Stimulated activated CD4-positive, alpha-beta T cell treated with anti-CD3 and anti-CD28 coated beads, Interleukin-2, amount 100 ng/mL, for 4 hours (primary cell): ENCODE data around the gene APEH.
"Not testable (repeated sequence)": the region's sequence is repeated elsewhere in the genome, so short reads cannot be mapped to it uniquely, and the experiment has no call there.

ENCODE experiments used
- DNase-seq: peaks from one replicate; pipeline ENCODE4 v3.0.0-alpha.2; 2020; ENCODE audit warnings: low read depth

APEH gene

DNA sequence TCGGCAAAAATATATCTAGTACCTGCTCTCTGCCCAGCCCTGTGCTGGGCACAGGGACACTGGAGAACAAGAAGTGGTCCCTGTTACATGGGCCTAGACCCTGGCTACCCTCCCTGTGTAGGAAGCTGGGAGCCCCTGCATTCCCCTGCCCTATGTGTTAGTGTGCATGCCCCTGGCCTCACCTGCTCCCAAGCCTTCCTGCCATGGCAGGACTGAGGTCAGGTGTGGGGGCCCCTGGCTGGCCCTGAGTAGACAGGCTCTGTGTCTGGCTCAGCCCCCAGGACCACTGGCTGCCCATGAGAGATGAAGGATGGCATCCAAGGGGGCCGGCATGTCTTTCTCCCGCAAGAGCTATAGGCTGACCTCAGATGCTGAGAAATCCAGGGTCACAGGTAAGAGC, 16.7 kb downstream of the APEH start:
- not testable (repeated sequence) for DNase-seq

DNA sequence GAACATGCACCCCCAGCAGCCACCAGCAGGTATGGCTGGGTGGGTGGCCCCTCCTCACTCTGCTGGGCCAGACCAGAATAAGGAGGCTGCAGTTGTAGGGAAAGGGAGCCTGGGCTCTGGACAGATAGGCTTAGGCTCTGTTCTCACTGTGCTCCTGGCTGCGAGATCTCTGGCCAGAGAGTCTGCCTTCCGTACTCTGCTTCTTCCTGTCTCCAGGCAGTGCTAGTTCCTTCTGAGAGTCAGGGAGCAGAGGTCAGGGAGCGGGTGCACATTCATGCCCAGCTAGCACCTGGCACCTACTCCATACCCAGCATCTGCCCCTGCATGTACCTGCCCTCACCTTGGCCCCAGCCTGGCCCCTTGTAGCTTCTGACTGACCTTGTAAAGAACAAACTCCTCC, 17.3 kb downstream of the APEH start:
- DNase-seq, result not testable (repeated sequence)

DNA sequence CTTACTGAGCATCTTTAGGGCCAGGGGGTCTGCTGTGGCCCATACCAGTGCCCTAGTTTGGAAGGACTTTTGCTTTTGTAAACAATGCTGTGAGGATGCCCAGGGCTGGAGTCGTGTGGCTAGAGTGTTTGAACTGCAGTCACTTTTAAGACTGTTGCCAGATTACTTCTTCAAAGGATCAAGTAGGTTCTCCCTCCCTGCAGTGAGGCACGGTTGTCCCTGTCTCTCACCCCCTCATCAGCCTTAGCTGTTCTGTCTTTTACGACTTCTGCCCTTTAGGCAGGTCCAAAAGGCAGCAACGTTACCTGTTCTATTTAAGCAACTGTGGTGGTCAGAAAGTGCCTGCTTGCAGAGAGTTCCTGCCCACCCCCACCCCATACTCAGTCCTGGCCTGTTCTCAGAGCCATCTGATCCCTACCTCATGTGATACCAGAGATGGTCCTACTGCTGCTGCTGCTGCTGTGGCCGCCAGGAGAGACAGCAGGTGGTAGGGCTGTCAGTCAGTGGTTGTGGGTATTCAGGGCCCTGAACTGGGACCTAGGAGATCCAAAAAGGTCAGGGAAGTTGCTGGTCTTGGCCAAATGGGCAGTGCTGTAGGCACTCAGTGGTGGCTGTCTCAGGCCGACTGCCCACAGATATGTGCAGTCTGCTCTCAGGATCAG, 20.4 kb downstream of the APEH start:
- not testable (repeated sequence) for DNase-seq

DNA sequence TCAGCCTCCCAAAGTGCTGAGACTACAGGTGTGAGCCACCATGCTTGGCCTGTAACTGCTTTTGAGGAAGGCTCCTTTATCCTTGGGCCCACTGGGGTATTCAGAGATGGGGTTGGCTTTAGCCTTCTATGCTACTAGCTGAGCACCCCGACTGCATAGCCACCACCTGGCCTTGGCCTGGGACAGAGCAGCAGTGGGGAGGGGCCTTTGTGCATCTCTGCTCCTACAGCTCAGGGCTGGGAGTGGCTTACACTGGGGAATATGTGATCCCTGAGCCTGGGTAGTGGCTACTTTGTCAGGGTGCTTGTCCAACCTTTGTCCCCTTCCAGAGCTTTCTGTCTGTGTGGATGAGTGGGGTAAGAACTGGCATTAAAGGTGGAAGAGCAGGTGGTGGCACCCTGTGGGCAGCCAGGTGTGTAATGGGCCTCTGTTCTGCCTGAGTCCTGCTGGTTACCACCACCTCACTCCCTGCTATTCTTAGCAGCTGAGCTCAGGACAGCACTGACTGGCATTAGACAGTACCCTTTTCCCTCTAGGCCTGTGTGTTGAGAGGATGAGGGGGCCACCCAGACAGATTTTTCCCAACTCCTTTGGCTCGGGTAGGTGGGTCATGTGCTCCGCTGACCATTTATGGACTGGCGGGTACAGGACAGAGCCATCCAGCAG, 21.3 kb downstream of the APEH start:
- not testable (repeated sequence) for DNase-seq

- no peak for DNase-seq
Observed at GRCh38 chr3:49699281-49699979, 25.3 kb downstream of the APEH start.

GRCh38 chr3:49700014-49700413, 25.9 kb downstream of the APEH start:
- no peak for DNase-seq

DNA sequence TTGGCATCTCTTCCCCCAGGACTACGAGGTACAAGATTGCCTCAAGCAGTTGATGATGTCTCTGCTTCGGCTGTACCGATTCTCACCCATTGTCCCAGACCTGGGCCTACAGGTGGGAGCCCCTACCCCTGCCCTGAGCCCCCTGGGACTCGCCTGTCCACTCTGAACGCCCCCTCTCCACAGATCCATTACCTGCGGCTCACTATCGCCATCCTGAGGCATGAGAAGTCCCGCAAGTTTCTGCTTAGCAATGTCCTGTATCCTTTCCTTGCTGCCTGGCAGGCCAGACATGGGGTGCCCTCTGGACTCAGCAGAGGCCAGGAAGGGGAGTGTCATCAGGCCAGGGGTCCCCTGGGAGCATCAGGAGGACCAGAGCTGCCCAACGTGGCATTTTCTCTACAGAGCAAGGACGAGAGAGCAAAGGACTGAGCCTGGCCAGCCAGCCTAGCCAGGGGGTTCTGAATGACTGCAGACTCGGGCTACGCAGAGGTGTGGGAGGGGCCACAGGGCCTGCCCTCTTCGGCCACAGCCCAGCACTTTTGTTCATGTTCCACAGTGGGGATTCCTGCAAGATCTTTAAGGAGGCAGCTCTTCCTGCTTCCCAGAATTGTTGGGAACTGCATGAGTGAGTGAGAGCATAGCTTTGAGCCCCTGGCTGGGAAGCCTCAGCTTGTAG, 26.4 kb downstream of the APEH start:
- no peak for DNase-seq

GRCh38 chr3:49701388-49702077, 27.4 kb downstream of the APEH start:
- no peak for DNase-seq

DNA sequence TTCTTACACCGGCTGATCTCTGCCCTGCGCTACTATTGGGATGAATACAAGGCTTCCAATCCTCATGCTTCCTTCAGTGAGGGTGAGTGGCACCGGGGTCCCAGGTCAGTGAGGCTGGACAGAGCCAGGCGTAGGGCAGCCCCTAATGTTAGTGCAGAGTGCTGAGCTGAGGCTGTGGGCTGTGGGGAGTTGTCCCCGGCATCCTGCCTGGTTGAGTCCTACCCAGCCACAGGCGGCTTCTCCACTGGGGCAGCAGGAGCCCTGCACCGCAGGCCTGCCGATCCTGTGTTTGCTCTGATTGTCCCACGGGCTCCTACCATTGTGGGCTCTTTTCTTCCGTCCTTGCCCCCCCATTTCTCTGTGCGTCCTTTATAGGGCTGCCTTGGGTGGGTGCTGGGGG, 28.5 kb downstream of the APEH start:
- no peak for DNase-seq

DNA sequence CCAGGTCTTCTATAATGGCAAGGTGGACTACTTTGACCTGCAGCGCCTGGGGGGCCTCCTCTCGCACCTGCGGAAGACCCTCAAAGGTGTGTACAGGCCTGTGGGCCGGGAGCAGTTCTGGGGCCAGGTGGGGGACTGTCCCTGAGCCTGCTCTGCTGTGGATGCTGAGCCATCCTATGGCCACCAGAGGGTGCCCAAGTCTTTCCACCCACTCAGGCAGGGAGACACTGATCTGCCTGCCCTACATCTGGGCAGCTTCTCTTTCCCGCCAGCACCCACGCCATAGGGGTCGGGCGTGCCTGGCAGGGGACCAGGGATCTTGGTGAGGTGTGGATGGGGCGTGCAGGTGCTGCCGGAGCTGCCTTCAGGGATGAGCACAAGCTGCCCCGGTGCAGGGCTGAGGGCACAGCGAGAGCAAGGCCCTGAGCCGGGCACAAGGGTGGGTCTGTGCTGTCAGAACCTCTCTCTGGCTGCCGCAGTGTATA, 29.3 kb downstream of the APEH start:
- peak; percentile 48 for DNase-seq

- no peak for DNase-seq
Observed at GRCh38 chr3:49703956-49704355, 29.8 kb downstream of the APEH start.

DNA sequence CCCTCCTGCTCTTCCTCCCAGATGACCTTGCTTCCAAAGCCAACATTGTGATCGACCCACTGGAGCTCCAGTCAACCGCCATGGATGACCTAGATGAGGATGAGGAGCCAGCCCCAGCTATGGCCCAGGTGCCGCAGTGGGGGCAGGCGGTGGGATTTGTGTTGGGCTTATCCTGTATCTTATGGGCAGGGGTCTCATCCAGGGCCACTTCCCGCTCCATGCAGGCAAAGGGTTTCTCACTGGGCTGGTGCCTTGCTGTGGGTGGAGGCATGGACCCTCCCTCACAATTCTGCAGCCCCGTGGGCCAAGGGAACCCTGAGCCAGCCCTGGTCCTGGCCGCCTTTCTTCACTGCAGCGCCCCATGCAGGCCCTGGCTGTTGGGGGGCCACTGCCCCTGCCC, 30.5 kb downstream of the APEH start:
- DNase-seq, result no peak

DNA sequence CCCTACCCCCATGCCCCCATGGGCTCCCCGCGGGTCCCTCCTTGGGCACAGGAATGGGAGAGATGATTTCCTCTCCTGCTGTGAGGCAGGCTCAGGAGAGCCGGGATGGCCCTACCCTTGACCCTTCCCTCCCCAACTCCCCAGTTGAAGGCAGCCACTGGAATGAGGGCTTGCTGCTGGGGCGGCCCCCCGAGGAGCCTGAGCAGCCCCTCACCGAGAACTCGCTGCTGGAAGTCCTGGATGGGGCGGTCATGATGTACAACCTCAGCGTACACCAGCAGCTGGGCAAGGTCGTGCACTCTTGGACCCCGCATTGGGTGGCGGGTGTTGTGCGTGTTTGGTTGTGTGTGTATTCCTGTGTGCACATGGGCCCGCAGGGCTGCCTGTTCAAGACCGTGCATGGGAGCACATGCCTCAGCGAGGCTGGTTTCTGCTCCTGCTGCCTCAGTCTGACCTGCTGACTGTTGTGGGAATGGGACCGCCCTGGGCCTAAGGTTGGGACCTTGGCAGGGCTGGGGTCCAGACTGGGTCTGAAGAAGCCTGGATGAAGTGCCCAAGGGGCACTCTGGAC, 31.3 kb downstream of the APEH start:
- no peak for DNase-seq

DNA sequence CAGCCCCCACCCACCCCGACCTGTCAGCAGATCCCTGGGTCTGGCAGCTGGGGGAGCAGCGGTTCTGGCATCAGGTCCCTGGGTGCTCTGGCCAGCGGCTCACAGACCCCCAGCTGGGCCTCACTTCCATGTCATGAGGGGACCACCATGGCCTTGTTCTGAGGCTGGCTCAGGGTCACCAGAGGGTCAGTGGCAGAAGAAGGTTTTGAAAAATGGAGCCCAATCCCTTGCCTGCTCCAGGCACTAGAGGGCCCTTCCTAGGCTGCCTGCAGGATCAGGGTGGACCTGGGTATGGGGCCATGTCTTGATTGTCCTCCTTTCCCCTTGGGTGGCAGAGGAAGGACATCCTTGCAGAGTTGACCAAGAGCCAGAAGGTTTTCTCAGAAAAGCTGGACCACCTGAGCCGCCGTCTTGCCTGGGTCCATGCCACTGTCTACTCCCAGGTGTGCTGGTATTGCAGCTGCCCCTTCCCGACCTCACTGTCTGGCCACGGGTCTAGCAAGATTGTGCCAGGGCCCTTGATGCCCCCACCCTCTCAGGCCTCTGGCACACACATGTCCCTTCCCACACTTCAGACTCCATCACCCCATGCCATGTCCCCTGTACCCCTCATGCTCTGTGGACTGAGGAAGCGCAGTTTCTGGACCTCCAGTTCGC, 32.4 kb downstream of the APEH start:
- no peak for DNase-seq

DNA sequence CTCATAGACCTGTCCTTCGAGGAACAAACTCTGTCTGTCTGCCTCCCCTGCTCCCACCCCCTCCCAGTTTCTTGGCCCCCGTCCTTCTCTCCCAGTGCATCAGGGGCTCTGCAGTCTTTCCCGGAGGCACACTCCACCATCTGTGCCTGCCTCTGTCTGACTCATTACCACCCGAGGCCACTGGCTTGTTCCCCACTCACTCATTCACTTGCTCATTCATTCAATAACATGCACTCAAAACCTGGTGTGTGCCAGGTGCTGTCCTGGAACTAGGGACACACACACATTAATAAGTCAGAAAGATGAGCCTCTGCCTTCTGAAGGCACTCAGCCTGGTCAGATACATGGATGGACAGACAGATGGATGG, 32.9 kb downstream of the APEH start:
- DNase-seq, result no peak

DNA sequence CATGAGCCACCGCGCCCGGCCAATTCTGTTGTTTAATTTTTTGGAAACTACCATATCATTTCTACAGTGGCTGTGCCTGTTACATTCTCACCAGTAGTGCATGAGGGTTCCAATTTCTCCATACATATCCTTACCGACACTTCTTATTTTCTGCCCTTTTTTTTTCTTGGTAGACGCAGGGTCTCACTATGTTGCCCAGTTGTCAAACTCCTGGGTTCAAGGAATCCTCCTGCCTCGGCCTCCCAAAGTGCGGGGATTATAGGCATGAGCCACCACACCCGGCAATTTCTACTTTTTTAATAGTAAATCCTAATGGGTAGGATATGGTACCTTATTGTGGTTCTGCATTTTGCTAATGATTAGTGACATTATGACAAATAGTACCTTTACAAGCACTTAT, 35.7 kb downstream of the APEH start:
- no peak for DNase-seq

- DNase-seq, result no peak
Observed at GRCh38 chr3:49711489-49711888, 37.3 kb downstream of the APEH start.

DNA sequence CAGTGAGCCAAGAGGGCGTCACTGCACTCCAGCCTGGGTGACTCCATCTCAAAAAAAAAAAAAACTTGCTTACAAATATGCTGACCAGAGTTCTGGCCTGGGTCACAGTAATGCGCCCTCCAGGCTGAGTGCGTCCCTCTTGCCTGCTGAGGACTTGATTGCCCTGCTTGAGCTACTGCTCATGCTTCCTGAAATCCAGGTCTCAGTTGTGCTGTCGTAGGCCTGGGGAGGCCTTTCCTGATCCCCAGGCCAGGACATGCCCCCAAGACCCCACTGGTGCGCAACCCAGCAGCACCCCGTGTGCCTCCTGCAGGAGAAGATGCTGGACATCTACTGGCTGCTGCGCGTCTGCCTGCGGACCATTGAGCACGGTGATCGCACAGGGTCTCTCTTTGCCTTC, 38.0 kb downstream of the APEH start:
- DNase-seq, result no peak

- no peak for DNase-seq
Observed at GRCh38 chr3:49712631-49713317, 38.6 kb downstream of the APEH start.

- DNase-seq, result no peak
Observed at GRCh38 chr3:49713336-49714105, 39.4 kb downstream of the APEH start.
